ENCODE data around the gene CTNND2. TPM values are rescaled to one million over a fixed set of nuclear protein-coding genes. Genes with fewer than 3 reads are reported as not detected.

The CTNND2 gene
- total and polyA plus RNA-seq, 10 of the 15 experiments (the other 5 are each of a cell fraction or from before 2014, with no cell fraction given) = 0.02 to 0.16 (median 0.04) TPM; not detected in 7

DNA sequence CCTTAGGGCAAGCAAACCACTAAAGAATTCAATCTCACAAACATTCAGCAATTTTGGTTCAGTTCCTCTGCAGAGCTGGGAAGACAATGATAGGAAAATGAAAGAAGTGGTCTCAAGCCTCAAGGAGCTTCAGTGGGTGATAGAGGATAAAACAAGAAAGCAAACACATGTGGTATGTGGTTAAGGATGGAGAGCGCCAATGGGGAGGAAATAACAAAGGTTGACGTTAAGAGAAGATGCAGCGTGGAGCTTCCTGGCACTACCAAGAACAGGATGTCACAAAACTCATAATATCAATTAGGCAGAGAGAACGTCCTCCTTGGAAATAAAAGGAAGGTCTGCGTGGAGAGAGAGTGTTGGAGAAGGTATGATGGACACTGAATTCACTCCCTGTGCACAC, 731.8 kb downstream of the CTNND2 start (continued):
- TF ChIP-seq, protein P1, sequence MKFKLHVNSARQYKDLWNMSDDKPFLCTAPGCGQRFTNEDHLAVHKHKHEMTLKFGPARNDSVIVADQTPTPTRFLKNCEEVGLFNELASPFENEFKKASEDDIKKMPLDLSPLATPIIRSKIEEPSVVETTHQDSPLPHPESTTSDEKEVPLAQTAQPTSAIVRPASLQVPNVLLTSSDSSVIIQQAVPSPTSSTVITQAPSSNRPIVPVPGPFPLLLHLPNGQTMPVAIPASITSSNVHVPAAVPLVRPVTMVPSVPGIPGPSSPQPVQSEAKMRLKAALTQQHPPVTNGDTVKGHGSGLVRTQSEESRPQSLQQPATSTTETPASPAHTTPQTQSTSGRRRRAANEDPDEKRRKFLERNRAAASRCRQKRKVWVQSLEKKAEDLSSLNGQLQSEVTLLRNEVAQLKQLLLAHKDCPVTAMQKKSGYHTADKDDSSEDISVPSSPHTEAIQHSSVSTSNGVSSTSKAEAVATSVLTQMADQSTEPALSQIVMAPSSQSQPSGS (IDR thresholded peaks at IDR 0.05; ENCODE audit: low read length) = no peak
- TF ChIP-seq ZBED1 (IDR thresholded peaks at IDR 0.05; ENCODE audit: borderline replicate concordance) (no peak), NR2C2 (IDR thresholded peaks at IDR 0.05; ENCODE audit: borderline replicate concordance, control insufficient read depth, insufficient read length, low read depth) (no peak), NFYB (IDR thresholded peaks at IDR 0.05; ENCODE audit: insufficient read depth, low read depth, low read length) (no peak), STAT3 (IDR thresholded peaks at IDR 0.05; ENCODE audit: low read depth, low read length) (no peak)
- TF ChIP-seq, protein P2, sequence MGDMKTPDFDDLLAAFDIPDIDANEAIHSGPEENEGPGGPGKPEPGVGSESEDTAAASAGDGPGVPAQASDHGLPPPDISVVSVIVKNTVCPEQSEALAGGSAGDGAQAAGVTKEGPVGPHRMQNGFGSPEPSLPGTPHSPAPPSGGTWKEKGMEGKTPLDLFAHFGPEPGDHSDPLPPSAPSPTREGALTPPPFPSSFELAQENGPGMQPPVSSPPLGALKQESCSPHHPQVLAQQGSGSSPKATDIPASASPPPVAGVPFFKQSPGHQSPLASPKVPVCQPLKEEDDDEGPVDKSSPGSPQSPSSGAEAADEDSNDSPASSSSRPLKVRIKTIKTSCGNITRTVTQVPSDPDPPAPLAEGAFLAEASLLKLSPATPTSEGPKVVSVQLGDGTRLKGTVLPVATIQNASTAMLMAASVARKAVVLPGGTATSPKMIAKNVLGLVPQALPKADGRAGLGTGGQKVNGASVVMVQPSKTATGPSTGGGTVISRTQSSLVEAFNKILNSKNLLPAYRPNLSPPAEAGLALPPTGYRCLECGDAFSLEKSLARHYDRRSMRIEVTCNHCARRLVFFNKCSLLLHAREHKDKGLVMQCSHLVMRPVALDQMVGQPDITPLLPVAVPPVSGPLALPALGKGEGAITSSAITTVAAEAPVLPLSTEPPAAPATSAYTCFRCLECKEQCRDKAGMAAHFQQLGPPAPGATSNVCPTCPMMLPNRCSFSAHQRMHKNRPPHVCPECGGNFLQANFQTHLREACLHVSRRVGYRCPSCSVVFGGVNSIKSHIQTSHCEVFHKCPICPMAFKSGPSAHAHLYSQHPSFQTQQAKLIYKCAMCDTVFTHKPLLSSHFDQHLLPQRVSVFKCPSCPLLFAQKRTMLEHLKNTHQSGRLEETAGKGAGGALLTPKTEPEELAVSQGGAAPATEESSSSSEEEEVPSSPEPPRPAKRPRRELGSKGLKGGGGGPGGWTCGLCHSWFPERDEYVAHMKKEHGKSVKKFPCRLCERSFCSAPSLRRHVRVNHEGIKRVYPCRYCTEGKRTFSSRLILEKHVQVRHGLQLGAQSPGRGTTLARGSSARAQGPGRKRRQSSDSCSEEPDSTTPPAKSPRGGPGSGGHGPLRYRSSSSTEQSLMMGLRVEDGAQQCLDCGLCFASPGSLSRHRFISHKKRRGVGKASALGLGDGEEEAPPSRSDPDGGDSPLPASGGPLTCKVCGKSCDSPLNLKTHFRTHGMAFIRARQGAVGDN (IDR thresholded peaks at IDR 0.05) = no peak

DNA sequence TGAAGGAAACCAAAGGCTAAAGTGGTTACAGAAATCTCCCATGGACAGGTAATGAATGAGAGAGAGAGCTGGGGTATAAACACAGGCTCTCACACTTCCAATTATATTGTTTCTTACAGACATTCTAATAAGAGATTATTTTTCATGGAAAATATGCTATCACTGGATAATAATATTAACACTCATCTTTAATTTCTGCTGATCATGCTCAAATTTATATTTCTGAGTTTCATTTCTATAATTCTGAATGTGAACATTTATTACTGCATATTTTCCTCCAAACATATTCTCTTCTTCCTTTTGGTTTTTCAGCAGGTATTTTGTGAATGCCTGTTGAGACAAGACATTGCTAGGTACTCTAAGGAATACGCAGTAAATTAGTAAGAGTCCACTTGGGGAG, 733.0 kb downstream of the CTNND2 start:
- RAD21 ChIA-PET (ENCODE audit: unreplicated experiment) = no interaction called here
- in situ Hi-C loops (cut with MboI) (no loop called here), intact Hi-C loops (cut with micrococcal nuclease; ENCODE audit: unreplicated experiment) (loop anchor here (10.0 kb wide), 1 partner anchor 476 kb away; no protein-coding TSS in a partner anchor)
- H3K27me3 ChIP-seq (replicated peaks in 1 of 2; ENCODE audit: control insufficient read depth in 2 of 2, insufficient read depth in 2 of 2, low read length in 1 of 2) = no peaks in the 10 kb centered on the region
- no peaks in the 10 kb centered on the region for H3K36me3 ChIP-seq (ENCODE audit: control insufficient read depth in 2 of 2, insufficient read depth in 2 of 2, low read length in 1 of 2)
- H3K4me2 ChIP-seq (ENCODE audit: control insufficient read depth, insufficient read depth) = no peak overlapping the region
- H3K9me3 ChIP-seq (replicated peaks; ENCODE audit: control insufficient read depth, insufficient read depth, low read length) = no peaks in the 10 kb centered on the region
- H3K27ac ChIP-seq (ENCODE audit: control insufficient read depth, insufficient read depth) = no peak overlapping the region
- H3K4me1 ChIP-seq (ENCODE audit: control insufficient read depth, insufficient read depth, low read length) = no peaks in the 10 kb centered on the region
- WGBS (ENCODE audit: insufficient coverage, insufficient replicate concordance, low lambda C conversion rate, missing lambda C conversion rate) = 0% methylated on average over 1 of the region's 1 CpG
- ATAC-seq (no peak), DNase-seq (ENCODE audit: low read depth, low spot score) (no peak), FAIRE-seq (no peak)
- POLR2A ChIA-PET = no interaction called here
- H2AFZ ChIP-seq (ENCODE audit: control insufficient read depth, low read depth, low read length) = no peak overlapping the region
- CTCF ChIA-PET = no interaction called here
- SMC1A ChIA-PET (ENCODE audit: uncharacterized antibody, unreplicated experiment) = no interaction called here
- no peak overlapping the region for H3K9ac ChIP-seq (ENCODE audit: control insufficient read depth, insufficient read depth, low read length)
- no peak overlapping the region for H3K4me3 ChIP-seq
- H3K79me2 ChIP-seq (ENCODE audit: control insufficient read depth, insufficient read depth, low read length) = no peaks in the 10 kb centered on the region
- H4K20me1 ChIP-seq (ENCODE audit: control insufficient read depth, insufficient read depth) = no peaks in the 10 kb centered on the region
- BruUV-seq (replicated peaks) = no TSS peak
- TF ChIP-seq ESRRA (IDR thresholded peaks at IDR 0.05; ENCODE audit: low read length) (no peak), CEBPB (IDR thresholded peaks at IDR 0.05; ENCODE audit: borderline replicate concordance in 1 of 2, low read depth in 2 of 2, low read length in 2 of 2) (no peak), EP300 (IDR thresholded peaks at IDR 0.05; ENCODE audit: borderline replicate concordance in 1 of 2, control insufficient read depth in 1 of 2, low read depth in 2 of 2, low read length in 2 of 2) (no peak), CBX3 (IDR thresholded peaks at IDR 0.05; ENCODE audit: borderline replicate concordance, low read depth) (no peak), ZNF384 (IDR thresholded peaks at IDR 0.05; ENCODE audit: borderline replicate concordance, low read depth, low read length) (no peak), PML (IDR thresholded peaks at IDR 0.05; ENCODE audit: low read length) (no peak), TBL1XR1 (IDR thresholded peaks at IDR 0.05; ENCODE audit: low read depth, low read length) (no peak)
- TF ChIP-seq, protein P3, sequence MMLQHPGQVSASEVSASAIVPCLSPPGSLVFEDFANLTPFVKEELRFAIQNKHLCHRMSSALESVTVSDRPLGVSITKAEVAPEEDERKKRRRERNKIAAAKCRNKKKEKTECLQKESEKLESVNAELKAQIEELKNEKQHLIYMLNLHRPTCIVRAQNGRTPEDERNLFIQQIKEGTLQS (IDR thresholded peaks at IDR 0.05; ENCODE audit: borderline replicate concordance, extremely low read depth, low read depth, low read length) = no peak
- TF ChIP-seq, protein P4, sequence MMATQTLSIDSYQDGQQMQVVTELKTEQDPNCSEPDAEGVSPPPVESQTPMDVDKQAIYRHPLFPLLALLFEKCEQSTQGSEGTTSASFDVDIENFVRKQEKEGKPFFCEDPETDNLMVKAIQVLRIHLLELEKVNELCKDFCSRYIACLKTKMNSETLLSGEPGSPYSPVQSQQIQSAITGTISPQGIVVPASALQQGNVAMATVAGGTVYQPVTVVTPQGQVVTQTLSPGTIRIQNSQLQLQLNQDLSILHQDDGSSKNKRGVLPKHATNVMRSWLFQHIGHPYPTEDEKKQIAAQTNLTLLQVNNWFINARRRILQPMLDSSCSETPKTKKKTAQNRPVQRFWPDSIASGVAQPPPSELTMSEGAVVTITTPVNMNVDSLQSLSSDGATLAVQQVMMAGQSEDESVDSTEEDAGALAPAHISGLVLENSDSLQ (IDR thresholded peaks at IDR 0.05) = no peak

All from GM12878 (cell line).